ENCODE results near the gene C1QTNF1. TPM values are rescaled to one million over a fixed set of nuclear protein-coding genes. Genes with fewer than 3 reads are reported as not detected.

Gene C1QTNF1
- total and polyA plus RNA-seq, 4 experiments from 2014 or later: not detected

- Histone ChIP-seq H3K4me1 (ENCODE audit: insufficient read depth, low read length) (peaks cover 11% of the 10 kb centered on the region), H3K4me3 (ENCODE audit: low read length in 2 of 2) (no peak overlapping the region), H3K9me3 (ENCODE audit: control insufficient read depth in 1 of 2, low read length in 2 of 2) (no peaks in the 10 kb centered on the region), H3K27me3 (ENCODE audit: insufficient read depth, low read length) (peaks cover 10% of the 10 kb centered on the region), H3K36me3 (ENCODE audit: insufficient read depth, low read length) (no peaks in the 10 kb centered on the region), H3K27ac (ENCODE audit: low read depth, low read length) (no peak overlapping the region)
- no peak for DNase-seq
- intact Hi-C loops (cut with micrococcal nuclease): no loop called here
- Mint-ChIP-seq H3K4me3 (peak overlapping the region in 1 of 8 donors; percentile 15), H3K4me1 (peaks cover 3 to 8% (median 5%) of the 10 kb centered on the region in 4 donors), H3K27me3 (peaks cover 8 to 16% of the 10 kb centered on the region in 2 donors), H3K27ac (peak overlapping the region in 2 of 7 donors; percentile 37 to 41), H3K36me3 (peaks cover 0 to under 1% of the 10 kb centered on the region in 2 donors), H3K9me3 (no peaks in the 10 kb centered on the region)
- ChIA-PET POLR2A (ENCODE audit: partially characterized antibody) (no interaction called here), CTCF (ENCODE audit: partially characterized antibody) (no interaction called here)
Measured at GRCh38 chr17:79092567-79092966, 68.6 kb downstream of the C1QTNF1 start.

- H3K27me3 ChIP-seq (ENCODE audit: insufficient read depth, low read length): peaks cover 10% of the 10 kb centered on the region
- H3K4me3 Mint-ChIP-seq: peak overlapping the region in 4 of 8 donors; percentile 20 to 55 (median 23)
- intact Hi-C loops (cut with micrococcal nuclease): no loop called here
- ChIA-PET POLR2A (ENCODE audit: partially characterized antibody) (interaction anchor here (0.6 kb wide), 1 partner anchor 9 kb away, joined by 5 read pairs; no protein-coding TSS in a partner anchor), CTCF (ENCODE audit: partially characterized antibody) (interaction anchor here (1.2 kb wide), 1 partner anchor 8 kb away, joined by 6 read pairs; no protein-coding TSS in a partner anchor)
- no peaks in the 10 kb centered on the region for H3K36me3 ChIP-seq (ENCODE audit: insufficient read depth, low read length)
- no peak for DNase-seq
- peaks cover 8 to 23% of the 10 kb centered on the region in 2 donors for H3K27me3 Mint-ChIP-seq
- H3K36me3 Mint-ChIP-seq: no peaks in the 10 kb centered on the region
- no peaks in the 10 kb centered on the region for H3K9me3 Mint-ChIP-seq
- no peaks in the 10 kb centered on the region for H3K9me3 ChIP-seq (ENCODE audit: control insufficient read depth in 1 of 2, low read length in 2 of 2)
- H3K4me1 Mint-ChIP-seq: peaks cover 5 to 8% (median 5%) of the 10 kb centered on the region in 4 donors
- peak overlapping the region in 2 of 7 donors; percentile 24 to 81 for H3K27ac Mint-ChIP-seq
- H3K27ac ChIP-seq (ENCODE audit: low read depth, low read length): no peak overlapping the region
- H3K4me1 ChIP-seq (ENCODE audit: insufficient read depth, low read length): peaks cover 11% of the 10 kb centered on the region
- no peak overlapping the region for H3K4me3 ChIP-seq (ENCODE audit: low read length in 2 of 2)
Measured at GRCh38 chr17:79093270-79093669, 69.3 kb downstream of the C1QTNF1 start.

- POLR2A ChIA-PET (ENCODE audit: partially characterized antibody): no interaction called here
- no peak overlapping the region for H3K27ac ChIP-seq (ENCODE audit: low read depth, low read length)
- intact Hi-C loops (cut with micrococcal nuclease): no loop called here
- Mint-ChIP-seq H3K27me3 (peaks cover 8 to 30% of the 10 kb centered on the region in 2 donors), H3K4me1 (peaks cover 5 to 8% (median 5%) of the 10 kb centered on the region in 4 donors), H3K36me3 (no peaks in the 10 kb centered on the region), H3K4me3 (no peak overlapping the region), H3K27ac (peak overlapping the region in 1 of 7 donors; percentile 59), H3K9me3 (no peaks in the 10 kb centered on the region)
- no peaks in the 10 kb centered on the region for H3K9me3 ChIP-seq (ENCODE audit: control insufficient read depth in 1 of 2, low read length in 2 of 2)
- CTCF ChIA-PET (ENCODE audit: partially characterized antibody): interaction anchor here (1.2 to 1.6 kb wide), 2 partner anchors 9 kb away, joined by 6 read pairs; no protein-coding TSS in a partner anchor
- H3K27me3 ChIP-seq (ENCODE audit: insufficient read depth, low read length): peaks cover 10% of the 10 kb centered on the region
- H3K4me3 ChIP-seq (ENCODE audit: low read length in 2 of 2): no peak overlapping the region
- H3K36me3 ChIP-seq (ENCODE audit: insufficient read depth, low read length): no peaks in the 10 kb centered on the region
- no peak for DNase-seq
- H3K4me1 ChIP-seq (ENCODE audit: insufficient read depth, low read length): peaks cover 11% of the 10 kb centered on the region
Measured at GRCh38 chr17:79094261-79094660, 70.3 kb downstream of the C1QTNF1 start.

GRCh38 chr17:79095345-79096055, 71.5 kb downstream of the C1QTNF1 start:
- H3K4me3 Mint-ChIP-seq: no peak overlapping the region
- no peaks in the 10 kb centered on the region for H3K9me3 Mint-ChIP-seq
- no peak overlapping the region for H3K27ac ChIP-seq (ENCODE audit: low read depth, low read length)
- H3K4me3 ChIP-seq (ENCODE audit: low read length in 2 of 2): no peak overlapping the region
- H3K36me3 Mint-ChIP-seq: no peaks in the 10 kb centered on the region
- peaks cover 11% of the 10 kb centered on the region for H3K4me1 ChIP-seq (ENCODE audit: insufficient read depth, low read length)
- POLR2A ChIA-PET (ENCODE audit: partially characterized antibody): no interaction called here
- peaks cover 10% of the 10 kb centered on the region for H3K27me3 ChIP-seq (ENCODE audit: insufficient read depth, low read length)
- H3K9me3 ChIP-seq (ENCODE audit: control insufficient read depth in 1 of 2, low read length in 2 of 2): no peaks in the 10 kb centered on the region
- H3K27ac Mint-ChIP-seq: peak overlapping the region in 1 of 7 donors; percentile 41
- CTCF ChIA-PET (ENCODE audit: partially characterized antibody): interaction anchor here (1.6 kb wide), 1 partner anchor 11 kb away, joined by 6 read pairs; no protein-coding TSS in a partner anchor
- peaks cover 13 to 39% of the 10 kb centered on the region in 2 donors for H3K27me3 Mint-ChIP-seq
- DNase-seq: no peak
- no peaks in the 10 kb centered on the region for H3K36me3 ChIP-seq (ENCODE audit: insufficient read depth, low read length)
- intact Hi-C loops (cut with micrococcal nuclease): no loop called here
- peaks cover 5 to 8% (median 5%) of the 10 kb centered on the region in 4 donors for H3K4me1 Mint-ChIP-seq

- no peak overlapping the region for H3K27ac ChIP-seq (ENCODE audit: low read depth, low read length)
- peaks cover 13 to 39% of the 10 kb centered on the region in 2 donors for H3K27me3 Mint-ChIP-seq
- peaks cover 10% of the 10 kb centered on the region for H3K27me3 ChIP-seq (ENCODE audit: insufficient read depth, low read length)
Measured at GRCh38 chr17:79096477-79096876, 72.5 kb downstream of the C1QTNF1 start.

GRCh38 chr17:79097226-79098055, 73.5 kb downstream of the C1QTNF1 start:
- H3K36me3 Mint-ChIP-seq: no peaks in the 10 kb centered on the region
- intact Hi-C loops (cut with micrococcal nuclease): no loop called here

More at GRCh38 chr17:79096477-79096876, 72.5 kb downstream of the C1QTNF1 start:
- POLR2A ChIA-PET (ENCODE audit: partially characterized antibody): no interaction called here
- no peak overlapping the region for H3K4me3 Mint-ChIP-seq
- intact Hi-C loops (cut with micrococcal nuclease): no loop called here
- DNase-seq: no peak
- no peaks in the 10 kb centered on the region for H3K9me3 Mint-ChIP-seq
- H3K4me3 ChIP-seq (ENCODE audit: low read length in 2 of 2): no peak overlapping the region
- CTCF ChIA-PET (ENCODE audit: partially characterized antibody): no interaction called here
- H3K4me1 ChIP-seq (ENCODE audit: insufficient read depth, low read length): peaks cover 11% of the 10 kb centered on the region
- peaks cover 5 to 8% (median 5%) of the 10 kb centered on the region in 4 donors for H3K4me1 Mint-ChIP-seq
- H3K27ac Mint-ChIP-seq: no peak overlapping the region
- H3K9me3 ChIP-seq (ENCODE audit: control insufficient read depth in 1 of 2, low read length in 2 of 2): no peaks in the 10 kb centered on the region
- no peaks in the 10 kb centered on the region for H3K36me3 ChIP-seq (ENCODE audit: insufficient read depth, low read length)
- no peaks in the 10 kb centered on the region for H3K36me3 Mint-ChIP-seq

More at GRCh38 chr17:79097226-79098055, 73.5 kb downstream of the C1QTNF1 start:
- ChIA-PET CTCF (ENCODE audit: partially characterized antibody) (interaction anchor here (0.5 kb wide), 1 partner anchor 32 kb away, joined by 3 read pairs; no protein-coding TSS in a partner anchor), POLR2A (ENCODE audit: partially characterized antibody) (no interaction called here)
- Histone ChIP-seq H3K4me1 (ENCODE audit: insufficient read depth, low read length) (peaks cover 11% of the 10 kb centered on the region), H3K4me3 (ENCODE audit: low read length in 2 of 2) (no peak overlapping the region), H3K36me3 (ENCODE audit: insufficient read depth, low read length) (no peaks in the 10 kb centered on the region), H3K9me3 (ENCODE audit: control insufficient read depth in 1 of 2, low read length in 2 of 2) (no peaks in the 10 kb centered on the region), H3K27ac (ENCODE audit: low read depth, low read length) (no peak overlapping the region), H3K27me3 (ENCODE audit: insufficient read depth, low read length) (peaks cover 10% of the 10 kb centered on the region)
- no peak for DNase-seq
- Mint-ChIP-seq H3K4me3 (peak overlapping the region in 2 of 8 donors; percentile 43 to 62), H3K4me1 (peaks cover 3 to 8% (median 4%) of the 10 kb centered on the region in 4 donors), H3K27ac (no peak overlapping the region), H3K27me3 (peaks cover 8 to 38% of the 10 kb centered on the region in 2 donors), H3K9me3 (no peaks in the 10 kb centered on the region)
